Neural progenitor cell (in vitro differentiated cells): ENCODE measurements around the gene PTTG1IP. TPM values are rescaled to one million over a fixed set of nuclear protein-coding genes. Genes with fewer than 3 reads are reported as not detected.
A peak's percentile ranks its signal among the peaks of the same experiment; 100 is the strongest.

ENCODE experiments used
- DNase-seq: peaks from one replicate; pipeline ENCODE4 v3.0.0-alpha.2; 2016; ENCODE audit warnings: low spot score
- H2AFZ ChIP-seq: fragments of 200-600 bp; sonication (generic); replicated peaks from 2 replicates; pipeline ENCODE4 v1.6.1; 2016; ENCODE audit warnings: antibody characterized with exemption
- H3F3A ChIP-seq: fragments of 200-600 bp; sonication (generic); 2 replicates; pipeline ENCODE4 v1.6.1; 2016; ENCODE audit warnings: antibody characterized with exemption, low read depth
- H3K27ac ChIP-seq: fragments of 200-600 bp; sonication (generic); 2 replicates; pipeline ENCODE4 v1.5.1; 2016; ENCODE audit warnings: mild to moderate bottlenecking
- H3K27me3 ChIP-seq: fragments of 200-600 bp; sonication (generic); 2 replicates; pipeline ENCODE4 v1.6.1; 2016; ENCODE audit warnings: mild to moderate bottlenecking, moderate library complexity
- H3K36me3 ChIP-seq: fragments of 200-600 bp; sonication (generic); 2 replicates; pipeline ENCODE4 v1.5.1; 2016
- H3K4me1 ChIP-seq: fragments of 200-600 bp; sonication (generic); 2 replicates; pipeline ENCODE4 v1.6.1; 2016; ENCODE audit warnings: mixed run types
- H3K4me2 ChIP-seq: fragments of 200-600 bp; sonication (generic); 2 replicates; pipeline ENCODE4 v1.6.1; 2016
- H3K4me3 ChIP-seq: fragments of 200-600 bp; sonication (generic); 2 replicates; pipeline ENCODE4 v1.5.1; 2016
- H3K79me2 ChIP-seq: fragments of 200-600 bp; sonication (generic); 2 replicates; pipeline ENCODE4 v1.6.1; 2016; ENCODE audit warnings: low read depth
- H3K9ac ChIP-seq: fragments of 200-600 bp; sonication (generic); 2 replicates; pipeline ENCODE4 v1.6.1; 2016
- H3K9me3 ChIP-seq: fragments of 200-600 bp; sonication (generic); 2 replicates; pipeline ENCODE4 v1.5.1; 2016; ENCODE audit warnings: low read depth
- H4K20me1 ChIP-seq: fragments of 200-600 bp; sonication (generic); 2 replicates; pipeline ENCODE4 v1.6.1; 2016; ENCODE audit warnings: low read depth
- H3K27ac Mint-ChIP-seq: 3 replicates; pipeline ENCODE4 v1.8.0; 2021; ENCODE audit warnings: mixed read lengths
- H3K27me3 Mint-ChIP-seq: 2 replicates; pipeline ENCODE4 v1.8.0; 2022; ENCODE audit warnings: low read depth, mild to moderate bottlenecking, inconsistent platforms, moderate library complexity, mixed read lengths; ENCODE audit not compliant: insufficient read depth
- H3K36me3 Mint-ChIP-seq: 3 replicates; pipeline ENCODE4 v1.8.0; 2021; ENCODE audit warnings: mixed read lengths
- H3K4me1 Mint-ChIP-seq: 3 replicates; pipeline ENCODE4 v1.8.0; 2021; ENCODE audit warnings: mixed read lengths
- H3K4me3 Mint-ChIP-seq: 3 replicates; pipeline ENCODE4 v1.8.0; 2021; ENCODE audit warnings: mild to moderate bottlenecking, moderate library complexity, mixed read lengths
- H3K9me3 Mint-ChIP-seq: 3 replicates; pipeline ENCODE4 v1.8.0; 2020; ENCODE audit warnings: mixed read lengths
- EZH2 ChIP-seq: fragments of 200-600 bp; sonication (generic); IDR thresholded peaks from 2 replicates; pipeline ENCODE4 v1.6.1; 2017; ENCODE audit warnings: antibody characterized with exemption, mild to moderate bottlenecking, moderate library complexity
- EZH2phosphoT487 ChIP-seq: fragments of 200-600 bp; sonication (generic); IDR thresholded peaks from 2 replicates; pipeline ENCODE4 v1.6.1; 2017; ENCODE audit warnings: antibody characterized with exemption
- total RNA-seq: library from RNA; depleted of rRNA; stranded (reverse); fragments of >200 nt; gene quantifications from 2 replicates; pipeline ENCODE4 v1.2.3, GENCODE V29; 2015; ENCODE audit warnings: low replicate concordance
- TF ChIP-seq, protein P1 (sequence below): fragments of 200-600 bp; sonication (generic); IDR thresholded peaks from 2 replicates; pipeline ENCODE4 v1.5.1; 2017; ENCODE audit warnings: antibody characterized with exemption, mild to moderate bottlenecking

The PTTG1IP gene
- total RNA-seq, 1 donor from 2014 or later, result 162 TPM

- Histone ChIP-seq H3K27ac (no peak overlapping the region), H3F3A (no peaks in the 10 kb centered on the region), H3K4me1 (peaks cover 10% of the 10 kb centered on the region), H4K20me1 (no peaks in the 10 kb centered on the region), H3K9me3 (no peaks in the 10 kb centered on the region), H3K79me2 (no peaks in the 10 kb centered on the region), H3K4me2 (no peak overlapping the region), H2AFZ (no peak overlapping the region), H3K4me3 (no peak overlapping the region), H3K36me3 (no peaks in the 10 kb centered on the region), H3K27me3 (no peaks in the 10 kb centered on the region), H3K9ac (no peak overlapping the region)
- no peak overlapping the region for H3K27ac Mint-ChIP-seq
- TF ChIP-seq EZH2 (no peak), EZH2phosphoT487 (no peak)
- TF ChIP-seq, protein P1, sequence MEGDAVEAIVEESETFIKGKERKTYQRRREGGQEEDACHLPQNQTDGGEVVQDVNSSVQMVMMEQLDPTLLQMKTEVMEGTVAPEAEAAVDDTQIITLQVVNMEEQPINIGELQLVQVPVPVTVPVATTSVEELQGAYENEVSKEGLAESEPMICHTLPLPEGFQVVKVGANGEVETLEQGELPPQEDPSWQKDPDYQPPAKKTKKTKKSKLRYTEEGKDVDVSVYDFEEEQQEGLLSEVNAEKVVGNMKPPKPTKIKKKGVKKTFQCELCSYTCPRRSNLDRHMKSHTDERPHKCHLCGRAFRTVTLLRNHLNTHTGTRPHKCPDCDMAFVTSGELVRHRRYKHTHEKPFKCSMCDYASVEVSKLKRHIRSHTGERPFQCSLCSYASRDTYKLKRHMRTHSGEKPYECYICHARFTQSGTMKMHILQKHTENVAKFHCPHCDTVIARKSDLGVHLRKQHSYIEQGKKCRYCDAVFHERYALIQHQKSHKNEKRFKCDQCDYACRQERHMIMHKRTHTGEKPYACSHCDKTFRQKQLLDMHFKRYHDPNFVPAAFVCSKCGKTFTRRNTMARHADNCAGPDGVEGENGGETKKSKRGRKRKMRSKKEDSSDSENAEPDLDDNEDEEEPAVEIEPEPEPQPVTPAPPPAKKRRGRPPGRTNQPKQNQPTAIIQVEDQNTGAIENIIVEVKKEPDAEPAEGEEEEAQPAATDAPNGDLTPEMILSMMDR, result no peak
- no peaks in the 10 kb centered on the region for H3K36me3 Mint-ChIP-seq
- peaks cover 14% of the 10 kb centered on the region for H3K4me1 Mint-ChIP-seq
- H3K9me3 Mint-ChIP-seq, result no peaks in the 10 kb centered on the region
- H3K27me3 Mint-ChIP-seq, result peaks cover 14% of the 10 kb centered on the region
- H3K4me3 Mint-ChIP-seq, result no peak overlapping the region
- no peak for DNase-seq
Measured at GRCh38 chr21:44895859-44896258, 22.4 kb upstream of the PTTG1IP start.

DNA sequence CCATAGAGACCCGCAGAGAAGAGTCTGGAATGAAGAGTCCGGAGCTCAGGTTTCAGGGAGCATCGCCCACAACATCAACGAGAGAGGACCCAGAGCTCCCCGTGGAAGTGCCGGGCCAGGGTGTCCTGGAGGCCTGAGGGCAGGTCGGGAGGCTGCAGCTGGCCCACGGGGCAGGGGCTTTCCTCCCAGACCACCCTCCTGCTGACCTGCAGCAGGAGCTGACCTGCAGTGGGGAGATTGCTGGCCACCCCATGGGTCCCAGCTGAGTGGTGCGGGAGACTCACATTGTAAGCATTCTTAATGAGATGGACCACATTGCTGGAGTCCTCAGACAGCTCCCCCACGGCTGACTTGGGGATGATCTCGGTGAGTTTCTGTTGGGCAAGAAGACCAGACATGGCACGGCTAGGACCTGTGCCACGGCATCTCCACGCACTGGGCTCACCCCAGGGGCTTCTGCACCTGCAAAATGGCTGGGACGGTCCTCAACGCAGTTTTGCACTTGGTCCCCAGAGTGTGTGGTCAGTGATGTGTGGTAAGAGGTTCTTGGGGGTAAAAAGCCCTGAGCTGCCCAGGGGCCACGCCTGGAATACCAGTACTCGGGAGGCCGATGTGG lies 21.3 kb upstream of the PTTG1IP start:
- TF ChIP-seq EZH2phosphoT487 (no peak), EZH2 (no peak)
- TF ChIP-seq, protein P1, result no peak
- Histone ChIP-seq H3K27me3 (no peaks in the 10 kb centered on the region), H3K9me3 (no peaks in the 10 kb centered on the region), H3K4me2 (no peak overlapping the region), H3K79me2 (no peaks in the 10 kb centered on the region), H3K9ac (no peak overlapping the region), H3K4me1 (peaks cover 10% of the 10 kb centered on the region), H3K4me3 (no peak overlapping the region), H3F3A (no peaks in the 10 kb centered on the region), H4K20me1 (no peaks in the 10 kb centered on the region), H3K27ac (no peak overlapping the region), H3K36me3 (no peaks in the 10 kb centered on the region), H2AFZ (no peak overlapping the region)
- Mint-ChIP-seq H3K4me3 (no peak overlapping the region), H3K4me1 (peaks cover 12% of the 10 kb centered on the region), H3K27me3 (peaks cover 13% of the 10 kb centered on the region), H3K36me3 (no peaks in the 10 kb centered on the region), H3K9me3 (no peaks in the 10 kb centered on the region), H3K27ac (no peak overlapping the region)
- DNase-seq, result no peak

DNA sequence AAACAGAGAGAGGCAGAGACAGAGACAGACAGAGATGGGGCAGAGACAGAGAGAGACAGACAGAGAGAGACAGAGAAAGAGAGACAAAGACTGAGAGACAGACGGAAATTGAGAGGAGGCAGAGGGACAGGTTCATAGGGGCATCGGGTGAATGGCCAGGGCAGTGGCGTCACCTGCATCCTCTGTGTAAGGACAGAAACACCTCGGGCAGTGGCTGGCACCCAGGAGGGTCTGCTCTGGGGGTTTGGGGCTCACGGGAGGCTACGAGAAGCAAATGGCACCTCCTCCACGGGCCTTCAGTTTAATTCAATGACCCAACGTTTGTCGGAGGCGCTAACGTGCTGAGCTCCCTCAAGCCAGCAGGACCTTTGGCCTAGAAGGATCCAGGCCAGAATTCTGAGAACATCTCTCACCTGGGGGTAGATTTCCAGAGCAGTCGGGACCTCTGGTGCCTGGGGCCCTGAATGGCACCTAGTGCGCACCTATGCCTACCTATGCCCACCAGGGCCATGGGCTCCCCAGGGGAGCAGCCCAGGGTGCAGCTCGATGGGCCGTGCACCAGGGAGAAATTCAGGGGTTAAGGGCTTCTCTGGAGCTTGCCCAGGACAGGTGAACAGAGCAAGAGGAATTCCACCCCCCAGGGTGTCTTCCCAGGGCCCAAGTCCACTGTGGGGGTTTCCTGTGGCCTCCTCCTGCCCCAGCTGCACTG lies 20.6 kb upstream of the PTTG1IP start:
- no peak for DNase-seq
- no peaks in the 10 kb centered on the region for H3K9me3 Mint-ChIP-seq
- no peak overlapping the region for H3K4me3 Mint-ChIP-seq
- H3K9me3 ChIP-seq, result no peaks in the 10 kb centered on the region
- no peaks in the 10 kb centered on the region for H3K27me3 ChIP-seq
- H3K79me2 ChIP-seq, result no peaks in the 10 kb centered on the region
- H3K27ac Mint-ChIP-seq, result peak overlapping the region; percentile 7
- TF ChIP-seq, protein P1, result no peak
- TF ChIP-seq EZH2phosphoT487 (no peak), EZH2 (no peak)
- no peak overlapping the region for H2AFZ ChIP-seq
- H3K4me2 ChIP-seq, result no peak overlapping the region
- H3K9ac ChIP-seq, result no peak overlapping the region
- H3K36me3 ChIP-seq, result no peaks in the 10 kb centered on the region
- H3K4me1 Mint-ChIP-seq, result peaks cover 12% of the 10 kb centered on the region
- H3K27ac ChIP-seq, result no peak overlapping the region
- no peaks in the 10 kb centered on the region for H3F3A ChIP-seq
- H3K4me1 ChIP-seq, result peaks cover 10% of the 10 kb centered on the region
- no peaks in the 10 kb centered on the region for H4K20me1 ChIP-seq
- H3K27me3 Mint-ChIP-seq, result peaks cover 13% of the 10 kb centered on the region
- H3K36me3 Mint-ChIP-seq, result no peaks in the 10 kb centered on the region
- H3K4me3 ChIP-seq, result no peak overlapping the region
